Mesothelial cell of epicardium (in vitro differentiated cells): ENCODE measurements around the gene SPAG16. TPM values are rescaled to one million over a fixed set of nuclear protein-coding genes. Genes with fewer than 3 reads are reported as not detected.

ENCODE experiments used
- DNase-seq, 2 experiments: peaks; one replicate each; pipeline ENCODE4 v3.0.0; 2021; ENCODE audit warnings: low spot score in 2 of 2; ENCODE audit not compliant: unreplicated experiment in 2 of 2
- H3K27ac Mint-ChIP-seq: 2 replicates; pipeline ENCODE4 v1.8.0; 2021; ENCODE audit warnings: mixed read lengths
- H3K27me3 Mint-ChIP-seq: 2 replicates; pipeline ENCODE4 v1.8.0; 2021; ENCODE audit warnings: low read depth, mixed read lengths
- H3K36me3 Mint-ChIP-seq: 2 replicates; pipeline ENCODE4 v1.8.0; 2021; ENCODE audit warnings: mixed read lengths
- H3K4me1 Mint-ChIP-seq: 2 replicates; pipeline ENCODE4 v1.8.0; 2021; ENCODE audit warnings: mixed read lengths
- H3K4me3 Mint-ChIP-seq: 2 replicates; pipeline ENCODE4 v1.8.0; 2021; ENCODE audit warnings: mild to moderate bottlenecking, moderate library complexity, mixed read lengths
- H3K9me3 Mint-ChIP-seq: 2 replicates; pipeline ENCODE4 v1.8.0; 2021; ENCODE audit warnings: mixed read lengths
- total RNA-seq: library from RNA; stranded (reverse); gene quantifications from 3 replicates; pipeline ENCODE4 v1.2.1, GENCODE V29; 2021
- TF ChIP-seq, protein P1 (sequence below): fragments of 200-600 bp; sonication (generic); IDR thresholded peaks from one replicate; pipeline ENCODE4 v1.5.0; 2021; ENCODE audit warnings: antibody characterized with exemption; ENCODE audit not compliant: unreplicated experiment

SPAG16 gene
- total RNA-seq, 1 donor from 2014 or later: 35.1 TPM

DNA sequence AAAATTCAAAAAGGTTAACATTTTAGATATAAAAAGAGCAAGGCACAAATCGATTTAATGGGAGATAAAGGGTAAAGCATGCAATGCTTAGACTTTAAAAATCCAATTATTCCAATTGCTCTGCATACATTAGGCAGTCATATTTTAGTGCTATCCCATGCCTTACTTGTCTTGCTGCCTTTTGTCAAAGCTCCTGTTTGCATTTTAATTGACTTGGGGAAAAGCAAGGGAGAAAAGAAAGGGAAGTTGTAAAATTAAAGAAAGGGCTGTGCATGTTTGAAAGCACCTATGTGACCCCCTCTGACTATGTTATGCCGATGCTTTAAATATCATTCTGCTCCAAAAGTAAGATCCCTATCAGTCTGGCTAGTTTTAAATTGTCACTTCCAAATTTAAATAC is 932.9 kb downstream of the SPAG16 start:
- H3K4me3 Mint-ChIP-seq: no peak overlapping the region
- no peaks in the 10 kb centered on the region for H3K36me3 Mint-ChIP-seq
- H3K4me1 Mint-ChIP-seq: peaks cover 9% of the 10 kb centered on the region
- TF ChIP-seq, protein P1, sequence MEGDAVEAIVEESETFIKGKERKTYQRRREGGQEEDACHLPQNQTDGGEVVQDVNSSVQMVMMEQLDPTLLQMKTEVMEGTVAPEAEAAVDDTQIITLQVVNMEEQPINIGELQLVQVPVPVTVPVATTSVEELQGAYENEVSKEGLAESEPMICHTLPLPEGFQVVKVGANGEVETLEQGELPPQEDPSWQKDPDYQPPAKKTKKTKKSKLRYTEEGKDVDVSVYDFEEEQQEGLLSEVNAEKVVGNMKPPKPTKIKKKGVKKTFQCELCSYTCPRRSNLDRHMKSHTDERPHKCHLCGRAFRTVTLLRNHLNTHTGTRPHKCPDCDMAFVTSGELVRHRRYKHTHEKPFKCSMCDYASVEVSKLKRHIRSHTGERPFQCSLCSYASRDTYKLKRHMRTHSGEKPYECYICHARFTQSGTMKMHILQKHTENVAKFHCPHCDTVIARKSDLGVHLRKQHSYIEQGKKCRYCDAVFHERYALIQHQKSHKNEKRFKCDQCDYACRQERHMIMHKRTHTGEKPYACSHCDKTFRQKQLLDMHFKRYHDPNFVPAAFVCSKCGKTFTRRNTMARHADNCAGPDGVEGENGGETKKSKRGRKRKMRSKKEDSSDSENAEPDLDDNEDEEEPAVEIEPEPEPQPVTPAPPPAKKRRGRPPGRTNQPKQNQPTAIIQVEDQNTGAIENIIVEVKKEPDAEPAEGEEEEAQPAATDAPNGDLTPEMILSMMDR: no peak
- H3K9me3 Mint-ChIP-seq: no peaks in the 10 kb centered on the region
- no peak for DNase-seq
- H3K27ac Mint-ChIP-seq: no peak overlapping the region
- no peaks in the 10 kb centered on the region for H3K27me3 Mint-ChIP-seq

DNA sequence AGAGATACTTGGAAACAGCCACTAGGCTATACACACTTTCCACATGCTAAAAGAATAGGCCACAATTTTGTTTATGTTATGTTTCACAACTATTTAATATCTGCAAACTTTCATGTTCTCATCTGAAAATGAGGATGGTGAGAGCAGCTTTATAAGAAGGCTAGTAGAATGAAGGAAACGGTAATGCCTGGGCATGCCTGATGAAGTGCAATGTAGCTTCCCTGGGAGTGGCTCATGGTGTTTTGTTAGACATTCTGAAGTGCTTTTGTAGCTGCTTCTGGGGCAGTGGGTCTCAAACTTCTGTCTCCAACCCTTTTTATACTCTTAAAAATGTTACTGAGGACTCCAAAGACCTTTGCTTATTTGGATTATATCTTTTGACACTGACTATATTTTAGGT is 933.3 kb downstream of the SPAG16 start:
- Mint-ChIP-seq H3K4me1 (peaks cover 9% of the 10 kb centered on the region), H3K9me3 (no peaks in the 10 kb centered on the region), H3K4me3 (no peak overlapping the region), H3K36me3 (no peaks in the 10 kb centered on the region), H3K27ac (no peak overlapping the region), H3K27me3 (no peaks in the 10 kb centered on the region)
- DNase-seq: no peak
- TF ChIP-seq, protein P1: no peak

DNA sequence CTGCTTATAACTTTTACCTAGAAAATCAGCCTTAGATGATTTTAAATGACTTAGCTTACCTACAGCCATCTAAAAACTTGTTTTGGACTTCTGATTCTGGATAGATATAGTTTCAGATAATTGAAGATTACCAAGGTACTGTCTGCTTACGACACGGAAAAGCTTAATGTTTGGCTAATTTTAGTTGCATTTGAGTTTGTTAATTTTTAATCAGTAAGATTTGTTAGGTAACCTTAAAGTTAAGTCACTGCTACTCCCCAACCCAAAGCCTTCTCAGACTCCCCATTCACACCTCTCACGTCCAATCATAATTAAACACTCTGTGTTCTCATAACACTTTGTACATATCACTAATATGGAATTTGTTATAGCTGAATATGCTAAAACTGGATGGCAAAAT is 936.0 kb downstream of the SPAG16 start:
- TF ChIP-seq, protein P1: no peak

DNA sequence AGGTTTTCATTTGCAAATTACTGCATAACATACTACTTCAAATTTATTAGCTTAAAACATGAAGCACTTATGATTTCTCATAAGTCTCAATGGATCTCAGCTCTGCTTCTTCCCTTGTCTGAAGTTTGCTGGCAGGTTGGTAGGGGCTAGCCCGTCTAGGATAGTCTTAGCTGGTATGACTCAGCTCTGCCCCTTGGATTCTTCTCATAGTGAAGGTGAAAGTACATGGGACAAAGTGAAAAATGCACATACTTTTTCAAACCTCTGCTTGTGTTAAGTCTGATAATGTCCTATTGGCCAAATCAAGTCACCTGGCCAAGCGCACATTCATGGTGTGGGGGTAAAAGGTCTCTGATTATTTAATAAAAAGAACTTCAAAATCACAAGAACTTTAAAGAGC is 941.8 kb downstream of the SPAG16 start:
- no peaks in the 10 kb centered on the region for H3K27me3 Mint-ChIP-seq
- H3K36me3 Mint-ChIP-seq: no peaks in the 10 kb centered on the region
- no peak for DNase-seq
- TF ChIP-seq, protein P1: no peak
- H3K9me3 Mint-ChIP-seq: no peaks in the 10 kb centered on the region
- H3K4me3 Mint-ChIP-seq: no peak overlapping the region
- peaks cover 6% of the 10 kb centered on the region for H3K4me1 Mint-ChIP-seq
- no peak overlapping the region for H3K27ac Mint-ChIP-seq

More for the DNA sequence above, 936.0 kb downstream of the SPAG16 start:
- DNase-seq: no peak
- Mint-ChIP-seq H3K27ac (no peak overlapping the region), H3K4me1 (peaks cover 6% of the 10 kb centered on the region), H3K9me3 (no peaks in the 10 kb centered on the region), H3K36me3 (no peaks in the 10 kb centered on the region), H3K27me3 (no peaks in the 10 kb centered on the region), H3K4me3 (no peak overlapping the region)

DNA sequence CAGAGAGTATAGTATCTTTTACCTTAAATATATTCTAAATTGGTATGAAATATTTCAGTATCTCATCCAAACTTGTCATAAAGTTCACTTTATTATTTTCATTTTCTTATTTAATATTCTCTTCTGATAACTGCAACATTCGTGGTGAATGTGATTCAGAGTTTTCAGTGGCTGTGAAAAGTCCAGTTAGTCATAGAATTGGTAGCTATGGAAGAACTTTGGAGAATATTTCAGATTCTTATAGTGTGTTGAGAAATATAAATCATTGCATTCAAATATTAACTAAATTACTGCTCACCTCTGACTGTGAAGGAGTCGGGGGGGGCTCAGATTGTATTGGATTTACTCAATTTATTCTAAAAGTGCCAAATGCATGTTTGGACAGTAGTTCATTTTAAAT is 948.0 kb downstream of the SPAG16 start:
- TF ChIP-seq, protein P1: no peak
- H3K27me3 Mint-ChIP-seq: no peaks in the 10 kb centered on the region
- H3K36me3 Mint-ChIP-seq: no peaks in the 10 kb centered on the region
- H3K4me1 Mint-ChIP-seq: peaks cover 6% of the 10 kb centered on the region
- H3K4me3 Mint-ChIP-seq: no peak overlapping the region
- no peak for DNase-seq
- H3K27ac Mint-ChIP-seq: no peak overlapping the region
- peaks cover 5% of the 10 kb centered on the region for H3K9me3 Mint-ChIP-seq

DNA sequence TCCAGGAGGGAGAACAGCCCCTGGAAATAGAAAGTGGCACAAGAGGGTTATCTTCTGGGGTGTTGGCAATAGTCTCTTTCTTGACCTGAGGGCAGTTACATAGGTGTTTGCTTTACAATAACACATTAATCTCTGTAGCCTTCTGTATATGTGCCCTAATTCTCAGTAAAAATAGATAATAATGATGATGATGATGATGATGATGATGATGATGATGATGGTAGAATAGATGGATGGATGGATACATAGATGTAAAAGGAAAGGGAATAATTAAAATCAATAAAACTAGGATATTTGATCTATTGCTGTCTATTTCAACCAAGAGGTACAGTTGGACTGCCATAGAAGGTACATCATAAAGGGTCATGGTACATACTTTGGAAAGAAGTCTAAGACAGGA is 948.9 kb downstream of the SPAG16 start:
- Mint-ChIP-seq H3K9me3 (peaks cover 5% of the 10 kb centered on the region), H3K27ac (no peak overlapping the region), H3K27me3 (no peaks in the 10 kb centered on the region), H3K36me3 (no peaks in the 10 kb centered on the region), H3K4me1 (peaks cover 6% of the 10 kb centered on the region), H3K4me3 (no peak overlapping the region)
- no peak for DNase-seq
- TF ChIP-seq, protein P1: no peak
